ENCODE results near the gene GZMB.

Gene GZMB

DNA sequence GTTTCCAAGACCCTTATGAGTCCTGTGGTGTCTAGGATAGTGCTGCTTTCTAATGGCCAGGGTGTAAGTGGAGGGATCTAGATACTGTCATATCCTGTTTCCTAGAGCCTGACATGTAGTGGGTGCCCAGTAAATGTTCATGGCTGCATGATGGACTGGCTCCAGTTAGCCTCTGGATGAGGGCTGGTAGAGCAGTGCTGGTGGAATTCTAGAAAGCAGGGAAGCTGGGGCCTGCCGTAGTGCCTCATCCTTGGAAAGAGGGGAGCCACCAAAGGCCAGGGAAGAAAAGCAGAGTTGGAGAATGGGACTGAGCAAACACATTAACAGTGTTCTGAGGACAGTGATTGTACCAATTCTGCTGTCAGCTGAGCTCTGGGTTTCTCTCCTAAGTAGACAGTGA lies 637 bp downstream of the GZMB start:
- TF ChIP-seq, protein P1, sequence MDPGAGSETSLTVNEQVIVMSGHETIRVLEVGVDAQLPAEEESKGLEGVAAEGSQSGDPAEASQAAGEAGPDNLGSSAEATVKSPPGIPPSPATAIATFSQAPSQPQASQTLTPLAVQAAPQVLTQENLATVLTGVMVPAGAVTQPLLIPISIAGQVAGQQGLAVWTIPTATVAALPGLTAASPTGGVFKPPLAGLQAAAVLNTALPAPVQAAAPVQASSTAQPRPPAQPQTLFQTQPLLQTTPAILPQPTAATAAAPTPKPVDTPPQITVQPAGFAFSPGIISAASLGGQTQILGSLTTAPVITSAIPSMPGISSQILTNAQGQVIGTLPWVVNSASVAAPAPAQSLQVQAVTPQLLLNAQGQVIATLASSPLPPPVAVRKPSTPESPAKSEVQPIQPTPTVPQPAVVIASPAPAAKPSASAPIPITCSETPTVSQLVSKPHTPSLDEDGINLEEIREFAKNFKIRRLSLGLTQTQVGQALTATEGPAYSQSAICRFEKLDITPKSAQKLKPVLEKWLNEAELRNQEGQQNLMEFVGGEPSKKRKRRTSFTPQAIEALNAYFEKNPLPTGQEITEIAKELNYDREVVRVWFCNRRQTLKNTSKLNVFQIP (CRISPR knock-in tag; IDR thresholded peaks at IDR 0.05; ENCODE audit: borderline replicate concordance, low read depth): no peak
- TF ChIP-seq OSR1 (CRISPR knock-in tag; IDR thresholded peaks at IDR 0.05): no peak
- TF ChIP-seq TOX (CRISPR knock-in tag; IDR thresholded peaks at IDR 0.05; ENCODE audit: borderline replicate concordance): no peak
- no peak for TF ChIP-seq ZC3H10 (CRISPR knock-in tag; IDR thresholded peaks at IDR 0.05)
- TF ChIP-seq, protein P2, sequence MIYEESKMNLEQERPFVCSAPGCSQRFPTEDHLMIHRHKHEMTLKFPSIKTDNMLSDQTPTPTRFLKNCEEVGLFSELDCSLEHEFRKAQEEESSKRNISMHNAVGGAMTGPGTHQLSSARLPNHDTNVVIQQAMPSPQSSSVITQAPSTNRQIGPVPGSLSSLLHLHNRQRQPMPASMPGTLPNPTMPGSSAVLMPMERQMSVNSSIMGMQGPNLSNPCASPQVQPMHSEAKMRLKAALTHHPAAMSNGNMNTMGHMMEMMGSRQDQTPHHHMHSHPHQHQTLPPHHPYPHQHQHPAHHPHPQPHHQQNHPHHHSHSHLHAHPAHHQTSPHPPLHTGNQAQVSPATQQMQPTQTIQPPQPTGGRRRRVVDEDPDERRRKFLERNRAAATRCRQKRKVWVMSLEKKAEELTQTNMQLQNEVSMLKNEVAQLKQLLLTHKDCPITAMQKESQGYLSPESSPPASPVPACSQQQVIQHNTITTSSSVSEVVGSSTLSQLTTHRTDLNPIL (CRISPR knock-in tag; IDR thresholded peaks at IDR 0.05; ENCODE audit: low read depth): no peak
- no peak for TF ChIP-seq ZNF565 (CRISPR knock-in tag; conservative IDR thresholded peaks at IDR 0.05; ENCODE audit: low read depth)
- no peak for TF ChIP-seq BACH2 (CRISPR knock-in tag; IDR thresholded peaks at IDR 0.05; ENCODE audit: borderline replicate concordance)
- TF ChIP-seq, protein P3, sequence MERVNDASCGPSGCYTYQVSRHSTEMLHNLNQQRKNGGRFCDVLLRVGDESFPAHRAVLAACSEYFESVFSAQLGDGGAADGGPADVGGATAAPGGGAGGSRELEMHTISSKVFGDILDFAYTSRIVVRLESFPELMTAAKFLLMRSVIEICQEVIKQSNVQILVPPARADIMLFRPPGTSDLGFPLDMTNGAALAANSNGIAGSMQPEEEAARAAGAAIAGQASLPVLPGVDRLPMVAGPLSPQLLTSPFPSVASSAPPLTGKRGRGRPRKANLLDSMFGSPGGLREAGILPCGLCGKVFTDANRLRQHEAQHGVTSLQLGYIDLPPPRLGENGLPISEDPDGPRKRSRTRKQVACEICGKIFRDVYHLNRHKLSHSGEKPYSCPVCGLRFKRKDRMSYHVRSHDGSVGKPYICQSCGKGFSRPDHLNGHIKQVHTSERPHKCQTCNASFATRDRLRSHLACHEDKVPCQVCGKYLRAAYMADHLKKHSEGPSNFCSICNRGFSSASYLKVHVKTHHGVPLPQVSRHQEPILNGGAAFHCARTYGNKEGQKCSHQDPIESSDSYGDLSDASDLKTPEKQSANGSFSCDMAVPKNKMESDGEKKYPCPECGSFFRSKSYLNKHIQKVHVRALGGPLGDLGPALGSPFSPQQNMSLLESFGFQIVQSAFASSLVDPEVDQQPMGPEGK (CRISPR knock-in tag; IDR thresholded peaks at IDR 0.05; ENCODE audit: borderline replicate concordance): no peak
- TF ChIP-seq ISL1 (CRISPR knock-in tag; IDR thresholded peaks at IDR 0.05): no peak
- no peak for TF ChIP-seq TCF4 (CRISPR knock-in tag; IDR thresholded peaks at IDR 0.05; ENCODE audit: borderline replicate concordance)
- TF ChIP-seq PPARA (CRISPR knock-in tag; IDR thresholded peaks at IDR 0.05; ENCODE audit: borderline replicate concordance): no peak
- ATAC-seq: no peak

DNA sequence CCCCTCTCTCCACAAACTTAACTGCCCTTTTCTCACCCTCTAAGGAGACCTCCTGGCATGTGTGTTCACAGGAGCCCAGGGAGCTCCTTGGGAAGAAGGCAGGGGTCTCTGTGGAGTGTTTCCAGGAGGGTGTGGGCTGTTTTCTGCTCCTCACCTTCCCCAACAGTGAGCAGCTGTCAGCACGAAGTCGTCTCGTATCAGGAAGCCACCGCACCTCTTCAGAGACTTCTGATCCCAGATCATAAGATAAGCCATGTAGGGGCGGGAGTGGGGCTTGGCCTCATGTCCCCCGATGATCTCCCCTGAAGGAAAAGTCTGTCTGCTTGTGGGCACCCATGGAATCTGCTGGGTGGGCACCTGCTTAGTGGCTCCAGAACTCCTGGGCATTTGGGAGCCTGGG lies 1.2 kb downstream of the GZMB start:
- no peak for ATAC-seq
- TF ChIP-seq, protein P2 (CRISPR knock-in tag; IDR thresholded peaks at IDR 0.05; ENCODE audit: low read depth): no peak
- TF ChIP-seq ZNF565 (CRISPR knock-in tag; conservative IDR thresholded peaks at IDR 0.05; ENCODE audit: low read depth) (no peak), SNAI2 (CRISPR knock-in tag; IDR thresholded peaks at IDR 0.05) (no peak), RARB (CRISPR knock-in tag; IDR thresholded peaks at IDR 0.05) (no peak)
- TF ChIP-seq, protein P1 (CRISPR knock-in tag; IDR thresholded peaks at IDR 0.05; ENCODE audit: borderline replicate concordance, low read depth): no peak
- TF ChIP-seq, protein P3 (CRISPR knock-in tag; IDR thresholded peaks at IDR 0.05; ENCODE audit: borderline replicate concordance): no peak

DNA sequence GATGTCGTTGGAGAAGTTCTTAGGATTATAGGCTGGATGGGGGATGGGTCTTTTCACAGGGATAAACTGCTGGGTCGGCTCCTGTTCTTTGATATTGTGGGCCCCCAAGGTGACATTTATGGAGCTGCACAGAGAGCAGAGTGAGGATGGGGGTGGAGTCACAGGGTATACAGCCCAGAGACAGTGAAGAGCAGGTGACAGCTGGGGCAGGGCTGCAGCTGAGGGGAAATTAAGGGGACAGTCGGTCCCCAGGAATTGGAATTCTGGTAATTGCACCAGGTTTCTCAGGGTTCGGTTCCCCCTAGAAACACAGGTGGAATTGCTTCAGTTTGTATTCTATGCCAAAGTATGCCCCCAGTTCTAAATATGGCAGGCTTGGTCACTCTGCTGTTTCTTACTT lies 1.7 kb downstream of the GZMB start:
- ATAC-seq: no peak
- TF ChIP-seq, protein P2 (CRISPR knock-in tag; IDR thresholded peaks at IDR 0.05; ENCODE audit: low read depth): no peak
- TF ChIP-seq TCF4 (CRISPR knock-in tag; IDR thresholded peaks at IDR 0.05; ENCODE audit: borderline replicate concordance) (no peak), ZNF8 (CRISPR knock-in tag; IDR thresholded peaks at IDR 0.05) (no peak), BACH2 (CRISPR knock-in tag; IDR thresholded peaks at IDR 0.05; ENCODE audit: borderline replicate concordance) (no peak), RARB (CRISPR knock-in tag; IDR thresholded peaks at IDR 0.05) (no peak), ZNF70 (CRISPR knock-in tag; IDR thresholded peaks at IDR 0.05) (no peak), ZFP30 (CRISPR knock-in tag; IDR thresholded peaks at IDR 0.05) (no peak), ZFP3 (CRISPR knock-in tag; IDR thresholded peaks at IDR 0.05) (no peak), SNAI2 (CRISPR knock-in tag; IDR thresholded peaks at IDR 0.05) (no peak), GLIS3 (CRISPR knock-in tag; IDR thresholded peaks at IDR 0.05) (no peak)
- TF ChIP-seq, protein P4, sequence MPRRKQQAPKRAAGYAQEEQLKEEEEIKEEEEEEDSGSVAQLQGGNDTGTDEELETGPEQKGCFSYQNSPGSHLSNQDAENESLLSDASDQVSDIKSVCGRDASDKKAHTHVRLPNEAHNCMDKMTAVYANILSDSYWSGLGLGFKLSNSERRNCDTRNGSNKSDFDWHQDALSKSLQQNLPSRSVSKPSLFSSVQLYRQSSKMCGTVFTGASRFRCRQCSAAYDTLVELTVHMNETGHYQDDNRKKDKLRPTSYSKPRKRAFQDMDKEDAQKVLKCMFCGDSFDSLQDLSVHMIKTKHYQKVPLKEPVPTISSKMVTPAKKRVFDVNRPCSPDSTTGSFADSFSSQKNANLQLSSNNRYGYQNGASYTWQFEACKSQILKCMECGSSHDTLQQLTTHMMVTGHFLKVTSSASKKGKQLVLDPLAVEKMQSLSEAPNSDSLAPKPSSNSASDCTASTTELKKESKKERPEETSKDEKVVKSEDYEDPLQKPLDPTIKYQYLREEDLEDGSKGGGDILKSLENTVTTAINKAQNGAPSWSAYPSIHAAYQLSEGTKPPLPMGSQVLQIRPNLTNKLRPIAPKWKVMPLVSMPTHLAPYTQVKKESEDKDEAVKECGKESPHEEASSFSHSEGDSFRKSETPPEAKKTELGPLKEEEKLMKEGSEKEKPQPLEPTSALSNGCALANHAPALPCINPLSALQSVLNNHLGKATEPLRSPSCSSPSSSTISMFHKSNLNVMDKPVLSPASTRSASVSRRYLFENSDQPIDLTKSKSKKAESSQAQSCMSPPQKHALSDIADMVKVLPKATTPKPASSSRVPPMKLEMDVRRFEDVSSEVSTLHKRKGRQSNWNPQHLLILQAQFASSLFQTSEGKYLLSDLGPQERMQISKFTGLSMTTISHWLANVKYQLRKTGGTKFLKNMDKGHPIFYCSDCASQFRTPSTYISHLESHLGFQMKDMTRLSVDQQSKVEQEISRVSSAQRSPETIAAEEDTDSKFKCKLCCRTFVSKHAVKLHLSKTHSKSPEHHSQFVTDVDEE (CRISPR knock-in tag; IDR thresholded peaks at IDR 0.05): no peak
- TF ChIP-seq, protein P5, sequence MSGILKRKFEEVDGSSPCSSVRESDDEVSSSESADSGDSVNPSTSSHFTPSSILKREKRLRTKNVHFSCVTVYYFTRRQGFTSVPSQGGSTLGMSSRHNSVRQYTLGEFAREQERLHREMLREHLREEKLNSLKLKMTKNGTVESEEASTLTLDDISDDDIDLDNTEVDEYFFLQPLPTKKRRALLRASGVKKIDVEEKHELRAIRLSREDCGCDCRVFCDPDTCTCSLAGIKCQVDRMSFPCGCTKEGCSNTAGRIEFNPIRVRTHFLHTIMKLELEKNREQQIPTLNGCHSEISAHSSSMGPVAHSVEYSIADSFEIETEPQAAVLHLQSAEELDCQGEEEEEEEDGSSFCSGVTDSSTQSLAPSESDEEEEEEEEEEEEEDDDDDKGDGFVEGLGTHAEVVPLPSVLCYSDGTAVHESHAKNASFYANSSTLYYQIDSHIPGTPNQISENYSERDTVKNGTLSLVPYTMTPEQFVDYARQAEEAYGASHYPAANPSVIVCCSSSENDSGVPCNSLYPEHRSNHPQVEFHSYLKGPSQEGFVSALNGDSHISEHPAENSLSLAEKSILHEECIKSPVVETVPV (CRISPR knock-in tag; IDR thresholded peaks at IDR 0.05): no peak
